Neural cell (in vitro differentiated cells): ENCODE data around the gene PRM1. TPM values are rescaled to one million over a fixed set of nuclear protein-coding genes. Genes with fewer than 3 reads are reported as not detected.

Source experiments
- H2AFZ ChIP-seq: fragments of 200-600, 300-800 bp; sonication (generic), shearing (Covaris generic); 2 replicates; pipeline ENCODE4 v1.6.0; 2014; ENCODE audit warnings: low read depth, mild to moderate bottlenecking, antibody characterized with exemption, low read length, moderate library complexity
- H3F3A ChIP-seq: fragments of 200-600 bp; shearing (Covaris generic); 2 replicates; pipeline ENCODE4 v1.6.1; 2016; ENCODE audit warnings: mild to moderate bottlenecking, moderate library complexity, mixed read lengths, antibody characterized with exemption, low read length; ENCODE audit not compliant: insufficient read depth, poor library complexity, severe bottlenecking
- H3K27ac ChIP-seq: fragments of 200-600, 300-800 bp; sonication (generic), shearing (Covaris generic); 2 replicates; pipeline ENCODE4 v1.5.1; 2014; ENCODE audit warnings: mild to moderate bottlenecking, low read length, moderate library complexity
- H3K27me3 ChIP-seq: fragments of 300-800, 200-600 bp; sonication (generic), shearing (Covaris generic); 2 replicates; pipeline ENCODE4 v1.6.0; 2014; ENCODE audit warnings: mild to moderate bottlenecking, low read depth, low read length, moderate library complexity; ENCODE audit not compliant: insufficient read depth
- H3K36me3 ChIP-seq: fragments of 300-800, 200-600 bp; sonication (generic), shearing (Covaris generic); 2 replicates; pipeline ENCODE4 v1.5.1; 2014; ENCODE audit warnings: mild to moderate bottlenecking, antibody characterized with exemption, low read length, moderate library complexity; ENCODE audit not compliant: insufficient read depth
- H3K4me2 ChIP-seq: fragments of 300-800, 200-600 bp; sonication (generic), shearing (Covaris generic); 2 replicates; pipeline ENCODE4 v1.6.0; 2014; ENCODE audit warnings: mild to moderate bottlenecking, low read length
- H3K4me3 ChIP-seq: fragments of 300-800, 200-600 bp; sonication (generic), shearing (Covaris generic); 2 replicates; pipeline ENCODE4 v1.5.1; 2014; ENCODE audit warnings: mild to moderate bottlenecking, low read length, moderate library complexity
- H3K79me2 ChIP-seq: fragments of 200-600 bp; shearing (Covaris generic); replicated peaks from 2 replicates; pipeline ENCODE4 v1.6.0; 2014; ENCODE audit warnings: mild to moderate bottlenecking, low read length, moderate library complexity; ENCODE audit not compliant: insufficient read depth
- H3K9ac ChIP-seq: fragments of 300-800, 200-600 bp; sonication (generic), shearing (Covaris generic); 2 replicates; pipeline ENCODE4 v1.6.1; 2016; ENCODE audit warnings: mild to moderate bottlenecking, low read length, mixed read lengths
- H3K9me2 ChIP-seq: fragments of 200-600 bp; shearing (Covaris generic); 2 replicates; pipeline ENCODE4 v1.6.1; 2016; ENCODE audit warnings: mild to moderate bottlenecking, low read length, mixed read lengths; ENCODE audit not compliant: insufficient read depth
- H3K9me3 ChIP-seq: fragments of 200-600, 300-800 bp; sonication (generic), shearing (Covaris generic); 2 replicates; pipeline ENCODE4 v1.6.1; 2016; ENCODE audit warnings: mild to moderate bottlenecking, mixed run types, low read length, moderate library complexity, mixed read lengths
- H4K20me1 ChIP-seq: fragments of 200-600 bp; shearing (Covaris generic); 2 replicates; pipeline ENCODE4 v1.6.1; 2016; ENCODE audit warnings: mild to moderate bottlenecking, mixed run types; ENCODE audit not compliant: insufficient read depth
- EP300 ChIP-seq: fragments of 450-650 bp; conservative IDR thresholded peaks from 2 replicates; pipeline ENCODE4 v1.6.1; 2014; ENCODE audit warnings: antibody characterized with exemption, mild to moderate bottlenecking, moderate library complexity; ENCODE audit not compliant: poor library complexity, severe bottlenecking
- EZH2 ChIP-seq: fragments of 200-600, 300-800 bp; shearing (Covaris generic), sonication (generic); IDR thresholded peaks from 2 replicates; pipeline ENCODE4 v1.6.1; 2014; ENCODE audit warnings: antibody characterized with exemption, low read length, borderline replicate concordance, mild to moderate bottlenecking; ENCODE audit not compliant: insufficient read depth, poor library complexity, severe bottlenecking
- MXI1 ChIP-seq: fragments of 450-650 bp; conservative IDR thresholded peaks from 2 replicates; pipeline ENCODE4 v1.6.1; 2014; ENCODE audit warnings: antibody characterized with exemption, mild to moderate bottlenecking; ENCODE audit not compliant: poor library complexity, severe bottlenecking
- POLR2AphosphoS5 ChIP-seq: IDR thresholded peaks from 2 replicates; pipeline ENCODE4 v1.6.1; 2012
- RAD21 ChIP-seq: fragments of 450-650 bp; conservative IDR thresholded peaks from 2 replicates; pipeline ENCODE4 v1.6.1; 2014; ENCODE audit warnings: antibody characterized with exemption, mild to moderate bottlenecking, moderate library complexity
- REST ChIP-seq: IDR thresholded peaks from 2 replicates; pipeline ENCODE4 v1.6.1; 2012; ENCODE audit warnings: borderline replicate concordance
- SMC3 ChIP-seq: fragments of 450-650 bp; conservative IDR thresholded peaks from 2 replicates; pipeline ENCODE4 v1.6.1; 2014; ENCODE audit warnings: antibody characterized with exemption, mild to moderate bottlenecking, moderate library complexity; ENCODE audit not compliant: poor library complexity
- TAF1 ChIP-seq: IDR thresholded peaks from 2 replicates; pipeline ENCODE4 v1.6.1; 2012; ENCODE audit warnings: low read depth
- polyA plus RNA-seq: library from polyadenylated mRNA; depleted of rRNA; stranded (reverse); fragments of >200 nt; gene quantifications from 2 replicates; pipeline ENCODE4 v1.2.3, GENCODE V29; 2014
- TF ChIP-seq, protein P1 (sequence below): fragments of 450-650 bp; IDR thresholded peaks from 2 replicates; pipeline ENCODE4 v1.5.1; 2014; ENCODE audit warnings: antibody characterized with exemption, mild to moderate bottlenecking, moderate library complexity; ENCODE audit not compliant: poor library complexity, severe bottlenecking

The PRM1 gene
- polyA plus RNA-seq, 1 donor from 2014 or later: not detected

DNA sequence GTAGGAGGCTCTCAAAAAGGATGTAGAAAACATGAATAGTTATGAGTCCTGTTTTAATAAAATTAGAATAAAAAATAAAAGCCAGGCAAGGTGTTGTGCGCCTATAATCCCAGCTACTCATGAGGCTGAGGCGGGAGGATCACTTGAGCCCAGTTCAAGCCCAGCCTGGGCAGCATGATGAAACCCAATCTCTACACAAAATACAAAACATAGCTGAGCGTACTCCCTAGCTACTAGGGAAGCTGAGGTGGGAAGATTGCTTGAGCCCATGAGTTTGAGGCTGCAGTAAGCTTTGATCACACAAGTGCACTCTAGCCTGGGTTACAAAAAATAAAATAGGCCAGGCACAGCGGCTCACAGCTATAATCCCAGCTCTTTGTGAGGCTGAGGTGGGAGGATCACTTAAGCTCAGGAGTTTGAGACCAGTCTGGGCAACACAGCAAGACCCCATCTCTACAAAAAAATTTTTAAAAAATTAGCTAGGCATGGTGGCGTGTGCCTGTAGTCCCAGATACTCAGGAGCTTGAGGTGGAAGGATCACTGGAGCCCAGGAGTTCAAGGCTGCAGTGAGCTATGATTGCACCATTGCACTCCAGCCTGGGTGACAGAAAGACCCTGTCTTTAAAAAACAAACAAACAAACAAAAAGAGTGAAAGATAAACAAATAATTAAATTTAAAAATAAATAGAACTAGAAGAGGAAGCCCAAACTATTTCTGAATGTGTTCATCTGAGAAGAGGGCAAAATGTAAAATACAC lies 17.2 kb upstream of the PRM1 start:
- Histone ChIP-seq H3F3A (no peaks in the 10 kb centered on the region), H3K27me3 (no peaks in the 10 kb centered on the region), H3K27ac (no peak overlapping the region), H3K4me2 (no peak overlapping the region), H4K20me1 (no peaks in the 10 kb centered on the region), H3K36me3 (no peaks in the 10 kb centered on the region), H3K9me2 (no peaks in the 10 kb centered on the region), H3K9me3 (no peaks in the 10 kb centered on the region), H3K79me2 (no peaks in the 10 kb centered on the region), H3K4me3 (no peak overlapping the region), H3K9ac (no peak overlapping the region), H2AFZ (no peak overlapping the region)
- TF ChIP-seq EZH2 (no peak), POLR2AphosphoS5 (no peak), TAF1 (no peak), EP300 (no peak), REST (no peak), SMC3 (no peak), MXI1 (no peak)
- TF ChIP-seq, protein P1, sequence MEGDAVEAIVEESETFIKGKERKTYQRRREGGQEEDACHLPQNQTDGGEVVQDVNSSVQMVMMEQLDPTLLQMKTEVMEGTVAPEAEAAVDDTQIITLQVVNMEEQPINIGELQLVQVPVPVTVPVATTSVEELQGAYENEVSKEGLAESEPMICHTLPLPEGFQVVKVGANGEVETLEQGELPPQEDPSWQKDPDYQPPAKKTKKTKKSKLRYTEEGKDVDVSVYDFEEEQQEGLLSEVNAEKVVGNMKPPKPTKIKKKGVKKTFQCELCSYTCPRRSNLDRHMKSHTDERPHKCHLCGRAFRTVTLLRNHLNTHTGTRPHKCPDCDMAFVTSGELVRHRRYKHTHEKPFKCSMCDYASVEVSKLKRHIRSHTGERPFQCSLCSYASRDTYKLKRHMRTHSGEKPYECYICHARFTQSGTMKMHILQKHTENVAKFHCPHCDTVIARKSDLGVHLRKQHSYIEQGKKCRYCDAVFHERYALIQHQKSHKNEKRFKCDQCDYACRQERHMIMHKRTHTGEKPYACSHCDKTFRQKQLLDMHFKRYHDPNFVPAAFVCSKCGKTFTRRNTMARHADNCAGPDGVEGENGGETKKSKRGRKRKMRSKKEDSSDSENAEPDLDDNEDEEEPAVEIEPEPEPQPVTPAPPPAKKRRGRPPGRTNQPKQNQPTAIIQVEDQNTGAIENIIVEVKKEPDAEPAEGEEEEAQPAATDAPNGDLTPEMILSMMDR: no peak

DNA sequence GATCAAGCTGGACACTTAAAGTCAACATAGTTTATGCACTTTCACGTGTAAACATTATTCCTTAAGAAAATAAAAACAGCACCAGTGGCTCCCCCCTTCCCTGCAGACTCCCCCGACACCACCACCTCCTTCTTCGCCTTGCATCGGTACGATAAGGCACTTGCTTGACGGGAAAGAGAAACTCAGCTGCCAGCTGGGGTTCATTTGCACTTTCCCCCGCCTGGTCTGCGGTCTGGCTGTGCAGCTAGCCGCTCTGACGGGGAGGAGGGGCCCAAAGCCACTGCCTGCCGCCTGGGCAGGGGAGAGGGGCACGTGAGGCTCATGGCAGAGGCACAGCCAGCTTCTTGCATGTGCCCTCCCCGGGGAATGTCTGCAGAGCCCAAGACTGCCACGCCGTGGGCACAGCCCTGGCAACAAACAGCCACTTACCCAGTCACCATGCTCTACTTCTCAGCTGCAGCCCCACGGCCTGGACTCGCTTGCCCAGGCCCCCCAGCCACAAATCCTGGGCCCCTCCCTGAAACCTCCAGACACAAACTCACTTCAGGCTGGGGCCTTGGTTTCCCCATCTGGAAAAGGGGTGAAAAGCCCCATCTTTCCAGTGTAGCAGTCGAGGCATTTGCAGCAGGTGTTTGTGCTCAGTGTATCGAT lies 16.5 kb upstream of the PRM1 start:
- Histone ChIP-seq H3K27ac (no peak overlapping the region), H3K9me2 (no peaks in the 10 kb centered on the region), H3K4me3 (no peak overlapping the region), H3K9me3 (no peaks in the 10 kb centered on the region), H3F3A (no peaks in the 10 kb centered on the region), H3K4me2 (no peak overlapping the region), H4K20me1 (no peaks in the 10 kb centered on the region), H3K9ac (no peak overlapping the region), H3K79me2 (no peaks in the 10 kb centered on the region), H3K36me3 (no peaks in the 10 kb centered on the region), H3K27me3 (no peaks in the 10 kb centered on the region), H2AFZ (no peak overlapping the region)
- TF ChIP-seq MXI1: no peak
- TF ChIP-seq, protein P1: no peak
- TF ChIP-seq EP300: no peak
- no peak for TF ChIP-seq SMC3
- no peak for TF ChIP-seq POLR2AphosphoS5
- TF ChIP-seq EZH2: no peak
- no peak for TF ChIP-seq RAD21
- no peak for TF ChIP-seq TAF1
- no peak for TF ChIP-seq REST
